B cell (primary cell): ENCODE results near the gene TXNDC11.
"Not testable (repeated sequence)": the region's sequence is repeated elsewhere in the genome, so short reads cannot be mapped to it uniquely, and the experiment has no call there.

Experiments
- EZH2 ChIP-seq: IDR thresholded peaks from 2 replicates; pipeline ENCODE4 v1.6.1; 2012; ENCODE audit warnings: borderline replicate concordance, low read depth, mild to moderate bottlenecking, moderate library complexity, low read length; ENCODE audit not compliant: insufficient read depth, poor library complexity, severe bottlenecking
- TF ChIP-seq, protein P1 (sequence below): fragments of 200-600 bp; IDR thresholded peaks from one replicate; pipeline ENCODE4 v1.8.0; 2022; ENCODE audit warnings: antibody characterized with exemption, mild to moderate bottlenecking

DNA sequence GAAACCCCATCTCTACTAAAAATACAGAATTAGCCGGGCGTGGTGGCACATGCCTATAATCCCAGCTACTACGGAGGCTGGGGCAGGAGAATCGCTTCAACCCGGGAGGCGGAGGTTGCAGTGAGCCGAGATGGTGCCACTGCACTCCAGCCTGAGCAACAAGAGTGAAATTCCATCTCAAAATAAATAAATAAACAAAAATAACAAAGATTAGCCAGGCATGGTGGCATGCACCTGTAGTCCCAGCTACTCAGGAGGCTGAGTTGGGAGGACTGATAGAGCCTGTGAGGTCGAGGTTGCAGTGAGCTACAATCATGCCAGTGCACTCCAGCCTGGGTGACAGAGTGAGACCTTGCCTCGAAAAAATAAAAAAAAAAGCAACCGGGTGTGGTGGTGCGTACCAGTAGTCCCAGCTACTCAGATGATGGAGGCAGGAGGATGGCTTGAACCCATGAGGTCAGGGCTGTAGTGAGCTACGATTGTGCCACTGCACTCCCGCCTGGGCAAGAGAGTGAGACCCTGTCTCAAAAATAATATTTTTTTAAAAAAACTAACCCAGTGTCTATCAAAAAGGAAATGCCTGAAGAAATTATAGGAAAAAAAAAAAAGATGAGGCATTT is 42.4 kb upstream of the TXNDC11 start:
- TF ChIP-seq, protein P1, sequence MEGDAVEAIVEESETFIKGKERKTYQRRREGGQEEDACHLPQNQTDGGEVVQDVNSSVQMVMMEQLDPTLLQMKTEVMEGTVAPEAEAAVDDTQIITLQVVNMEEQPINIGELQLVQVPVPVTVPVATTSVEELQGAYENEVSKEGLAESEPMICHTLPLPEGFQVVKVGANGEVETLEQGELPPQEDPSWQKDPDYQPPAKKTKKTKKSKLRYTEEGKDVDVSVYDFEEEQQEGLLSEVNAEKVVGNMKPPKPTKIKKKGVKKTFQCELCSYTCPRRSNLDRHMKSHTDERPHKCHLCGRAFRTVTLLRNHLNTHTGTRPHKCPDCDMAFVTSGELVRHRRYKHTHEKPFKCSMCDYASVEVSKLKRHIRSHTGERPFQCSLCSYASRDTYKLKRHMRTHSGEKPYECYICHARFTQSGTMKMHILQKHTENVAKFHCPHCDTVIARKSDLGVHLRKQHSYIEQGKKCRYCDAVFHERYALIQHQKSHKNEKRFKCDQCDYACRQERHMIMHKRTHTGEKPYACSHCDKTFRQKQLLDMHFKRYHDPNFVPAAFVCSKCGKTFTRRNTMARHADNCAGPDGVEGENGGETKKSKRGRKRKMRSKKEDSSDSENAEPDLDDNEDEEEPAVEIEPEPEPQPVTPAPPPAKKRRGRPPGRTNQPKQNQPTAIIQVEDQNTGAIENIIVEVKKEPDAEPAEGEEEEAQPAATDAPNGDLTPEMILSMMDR: not testable (repeated sequence)
- not testable (repeated sequence) for TF ChIP-seq EZH2
